Fibroblast of the aortic adventitia (primary cell): ENCODE results near the gene GDF2. TPM values are rescaled to one million over a fixed set of nuclear protein-coding genes. Genes with fewer than 3 reads are reported as not detected.

Source experiments
- DNase-seq: peaks from one replicate; pipeline ENCODE4 v3.0.0-alpha.2; 2010; ENCODE audit warnings: low read depth
- H3K4me3 ChIP-seq: 2 replicates; pipeline ENCODE4 v1.5.1; 2011; ENCODE audit warnings: low read depth, mild to moderate bottlenecking, control low read depth, low read length, moderate library complexity
- total RNA-seq: library from RNA; depleted of rRNA; stranded (reverse); fragments of >200 nt; gene quantifications from 2 replicates; pipeline ENCODE4 v1.2.3, GENCODE V29; 2012; ENCODE audit warnings: low replicate concordance
- TF ChIP-seq, protein P1 (sequence below): IDR thresholded peaks from 2 replicates; pipeline ENCODE4 v1.5.1; 2011; ENCODE audit warnings: mild to moderate bottlenecking, low read length, control low read depth, inconsistent platforms; ENCODE audit not compliant: insufficient read depth

The GDF2 gene
- total RNA-seq, 1 donor: not detected

- DNase-seq: no peak
- TF ChIP-seq, protein P1, sequence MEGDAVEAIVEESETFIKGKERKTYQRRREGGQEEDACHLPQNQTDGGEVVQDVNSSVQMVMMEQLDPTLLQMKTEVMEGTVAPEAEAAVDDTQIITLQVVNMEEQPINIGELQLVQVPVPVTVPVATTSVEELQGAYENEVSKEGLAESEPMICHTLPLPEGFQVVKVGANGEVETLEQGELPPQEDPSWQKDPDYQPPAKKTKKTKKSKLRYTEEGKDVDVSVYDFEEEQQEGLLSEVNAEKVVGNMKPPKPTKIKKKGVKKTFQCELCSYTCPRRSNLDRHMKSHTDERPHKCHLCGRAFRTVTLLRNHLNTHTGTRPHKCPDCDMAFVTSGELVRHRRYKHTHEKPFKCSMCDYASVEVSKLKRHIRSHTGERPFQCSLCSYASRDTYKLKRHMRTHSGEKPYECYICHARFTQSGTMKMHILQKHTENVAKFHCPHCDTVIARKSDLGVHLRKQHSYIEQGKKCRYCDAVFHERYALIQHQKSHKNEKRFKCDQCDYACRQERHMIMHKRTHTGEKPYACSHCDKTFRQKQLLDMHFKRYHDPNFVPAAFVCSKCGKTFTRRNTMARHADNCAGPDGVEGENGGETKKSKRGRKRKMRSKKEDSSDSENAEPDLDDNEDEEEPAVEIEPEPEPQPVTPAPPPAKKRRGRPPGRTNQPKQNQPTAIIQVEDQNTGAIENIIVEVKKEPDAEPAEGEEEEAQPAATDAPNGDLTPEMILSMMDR: no peak
- no peak overlapping the region for H3K4me3 ChIP-seq
Observed at GRCh38 chr10:47364911-47365310, 42.7 kb downstream of the GDF2 start.

DNA sequence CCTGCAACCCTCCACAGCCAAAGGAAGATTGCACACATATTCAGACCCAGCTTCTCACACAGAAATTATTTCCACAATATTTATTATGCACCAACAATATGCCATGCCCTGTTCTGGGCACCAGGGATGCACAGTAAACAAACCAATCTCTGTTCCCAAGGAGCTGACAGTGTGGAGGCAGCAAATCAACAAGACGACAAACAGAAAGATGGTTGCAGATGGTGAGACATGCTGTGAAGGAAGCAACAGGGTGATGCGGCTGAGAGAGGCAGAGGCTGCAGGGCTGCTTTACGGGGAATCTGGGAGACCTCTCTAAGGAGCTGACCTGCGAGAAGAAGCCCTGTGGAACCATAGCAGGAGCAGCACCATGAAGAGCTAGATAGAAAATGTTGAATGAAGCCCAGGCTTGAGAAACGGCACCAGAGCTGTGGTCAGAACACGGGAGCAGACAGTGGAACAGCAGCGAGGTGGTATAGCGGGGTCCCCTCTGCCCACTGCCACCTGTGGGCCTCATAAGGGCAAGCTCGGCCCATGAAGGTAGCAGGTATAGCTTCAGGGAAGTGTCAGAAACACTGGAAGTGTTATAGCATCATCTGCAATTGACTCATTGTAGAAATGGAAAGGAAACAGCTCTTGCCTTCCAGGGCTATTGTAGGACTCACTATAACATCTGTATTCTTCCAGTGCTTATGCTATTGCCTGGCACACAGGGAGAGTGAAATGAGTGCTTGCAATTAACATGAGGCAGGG lies 43.4 kb downstream of the GDF2 start:
- TF ChIP-seq, protein P1: no peak
- DNase-seq: no peak

DNA sequence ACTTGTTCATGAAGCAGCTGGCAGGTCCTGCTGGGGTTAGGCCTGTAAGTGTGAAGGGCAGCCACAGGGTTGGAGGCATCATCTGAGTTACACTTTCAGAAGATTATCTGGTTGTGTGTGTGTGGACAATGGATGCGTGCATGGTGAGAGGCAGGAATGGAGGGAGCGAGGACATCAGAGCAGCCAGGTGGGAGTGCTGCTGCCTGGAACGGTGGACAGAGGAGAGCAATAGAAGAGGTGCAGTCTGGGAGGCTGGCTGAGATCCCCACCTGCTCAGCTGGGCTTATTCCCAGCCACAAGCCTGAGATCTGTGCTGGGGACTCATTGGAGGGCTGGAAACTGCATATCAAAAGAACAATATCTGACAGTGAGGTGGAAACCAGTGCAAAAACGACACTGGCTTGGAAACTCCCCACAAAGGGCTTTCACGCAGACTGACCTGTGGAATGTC lies 44.0 kb downstream of the GDF2 start:
- H3K4me3 ChIP-seq: no peak overlapping the region
- no peak for DNase-seq
- TF ChIP-seq, protein P1: no peak

More for the DNA sequence above, 43.4 kb downstream of the GDF2 start:
- no peak overlapping the region for H3K4me3 ChIP-seq

GRCh38 chr10:47366731-47367460 lies 44.6 kb downstream of the GDF2 start:
- H3K4me3 ChIP-seq: no peak overlapping the region
- no peak for DNase-seq
- TF ChIP-seq, protein P1: no peak

- no peak for DNase-seq
- TF ChIP-seq, protein P1: no peak
Observed at GRCh38 chr10:47367646-47368045, 45.4 kb downstream of the GDF2 start.

GRCh38 chr10:47368431-47369180 lies 46.4 kb downstream of the GDF2 start:
- no peak for DNase-seq
- H3K4me3 ChIP-seq: no peak overlapping the region
- TF ChIP-seq, protein P1: no peak

More at GRCh38 chr10:47367646-47368045, 45.4 kb downstream of the GDF2 start:
- H3K4me3 ChIP-seq: no peak overlapping the region
